B cell (primary cell): ENCODE data around the gene APOM. TPM values are rescaled to one million over a fixed set of nuclear protein-coding genes. Genes with fewer than 3 reads are reported as not detected.

Source experiments
- ATAC-seq: fragments of 200-7000 bp; cut with Tn5 transposase; one replicate; pipeline ENCODE4 v1.10.0; 2021; ENCODE audit warnings: low read depth, mild to moderate bottlenecking, moderate number of reproducible peaks, moderate library complexity
- CTCF ChIA-PET: fragments of 350-600 bp; sonication (Branson Sonifier 250); formaldehyde crosslinking; loops from one replicate; lab custom pipeline; 2021; ENCODE audit warnings: antibody characterized with exemption, inconsistent platforms; lab: Charles Lee
- POLR2A ChIA-PET: fragments of 350-600 bp; sonication (Branson Sonifier 250); formaldehyde crosslinking; loops from one replicate; lab custom pipeline; 2021; ENCODE audit warnings: antibody characterized with exemption; lab: Charles Lee
- DNase-seq: peaks from one replicate; pipeline ENCODE4 v3.0.0; 2013
- H2AFZ ChIP-seq: 2 replicates; pipeline ENCODE4 v1.6.1; 2012; ENCODE audit warnings: mild to moderate bottlenecking, low read depth, low read length; ENCODE audit not compliant: insufficient read depth, poor library complexity, severe bottlenecking
- H3K27ac ChIP-seq, 2 donors: 1 replicate in 1 of 2; 2 replicates in 1 of 2; pipeline ENCODE4 v1.5.1; 2012 to 2013; ENCODE audit warnings: low read length in 2 of 2, mild to moderate bottlenecking in 2 of 2, moderate library complexity in 1 of 2
- H3K27me3 ChIP-seq, 4 experiments: fragments of 200-600 bp in 1 of 4; sonication (generic) in 1 of 4; replicated peaks in 1 of 4; 1 replicate in 2 of 4; 2 replicates in 2 of 4; pipeline versions ENCODE4 v1.6.1 to v1.7.0; 2013 to 2016; ENCODE audit warnings: low read length in 3 of 4, mild to moderate bottlenecking in 2 of 4, mixed read lengths in 1 of 4, moderate library complexity in 1 of 4; ENCODE audit not compliant: insufficient read depth in 4 of 4, control insufficient read depth in 3 of 4; ENCODE audit errors: control extremely low read depth in 1 of 4
- H3K36me3 ChIP-seq, 2 experiments: replicated peaks in 1 of 2; 1 replicate in 1 of 2; 2 replicates in 1 of 2; pipeline versions ENCODE4 v1.6.1 to v1.7.1; 2013; ENCODE audit warnings: low read length in 1 of 2; ENCODE audit not compliant: insufficient read depth in 2 of 2, control insufficient read depth in 1 of 2; ENCODE audit errors: control extremely low read depth in 1 of 2, extremely low read depth in 1 of 2
- H3K4me1 ChIP-seq, 2 donors: fragments of 200-600 bp in 1 of 2; sonication (generic) in 1 of 2; 1 replicate in 1 of 2; 2 replicates in 1 of 2; pipeline versions ENCODE4 v1.5.1 to v1.6.1; 2013 to 2017; ENCODE audit warnings: low read length in 2 of 2; ENCODE audit not compliant: control insufficient read depth in 2 of 2, insufficient read depth in 2 of 2
- H3K4me2 ChIP-seq: replicated peaks from 2 replicates; pipeline ENCODE3; 2012; ENCODE audit warnings: mild to moderate bottlenecking, low read depth, low read length; ENCODE audit not compliant: poor library complexity, severe bottlenecking
- H3K4me3 ChIP-seq, 5 experiments: fragments of 200-600 bp in 1 of 5; sonication (generic) in 1 of 5; 1 replicate in 3 of 5; 2 replicates in 2 of 5; pipeline versions ENCODE4 v1.5.1 to v1.7.0; 2011 to 2016; ENCODE audit warnings: low read length in 4 of 5, mild to moderate bottlenecking in 4 of 5, low read depth in 2 of 5, control low read depth in 1 of 5, moderate library complexity in 1 of 5; ENCODE audit not compliant: insufficient read depth in 1 of 5; ENCODE audit errors: control extremely low read depth in 1 of 5, extremely low read depth in 1 of 5
- H3K79me2 ChIP-seq: fragments of 200-600 bp; sonication (generic); one replicate; pipeline ENCODE4 v1.6.0; 2016; ENCODE audit warnings: low read length; ENCODE audit not compliant: control insufficient read depth, insufficient read depth
- H3K9ac ChIP-seq: fragments of 200-600 bp; sonication (generic); 2 replicates; pipeline ENCODE4 v1.6.1; 2017; ENCODE audit warnings: mild to moderate bottlenecking, low read length, moderate library complexity
- H3K9me3 ChIP-seq, 3 donors: one replicate each; pipeline versions ENCODE4 v1.6.1 to v1.7.1; 2013; ENCODE audit warnings: low read length in 2 of 3; ENCODE audit not compliant: control insufficient read depth in 2 of 3, insufficient read depth in 1 of 3; ENCODE audit errors: control extremely low read depth in 1 of 3
- H4K20me1 ChIP-seq: 2 replicates; pipeline ENCODE4 v1.6.0; 2012; ENCODE audit warnings: mild to moderate bottlenecking, low read length; ENCODE audit not compliant: insufficient read depth, control insufficient read depth, poor library complexity, severe bottlenecking
- H3K27ac Mint-ChIP-seq: one replicate; pipeline ENCODE4 v1.8.0; 2021; ENCODE audit warnings: mixed read lengths
- H3K27me3 Mint-ChIP-seq: one replicate; pipeline ENCODE4 v1.8.0; 2021; ENCODE audit warnings: mixed read lengths
- H3K4me1 Mint-ChIP-seq: one replicate; pipeline ENCODE4 v1.8.0; 2021; ENCODE audit warnings: mixed read lengths
- H3K4me3 Mint-ChIP-seq: one replicate; pipeline ENCODE4 v1.8.0; 2021; ENCODE audit warnings: mixed read lengths
- H3K9me3 Mint-ChIP-seq: one replicate; pipeline ENCODE4 v1.8.0; 2022; ENCODE audit warnings: mixed read lengths; ENCODE audit not compliant: insufficient read depth
- CTCF ChIP-seq: fragments of 200-600 bp; IDR thresholded peaks from one replicate; pipeline ENCODE4 v1.8.0; 2022; ENCODE audit warnings: antibody characterized with exemption, mild to moderate bottlenecking
- EZH2 ChIP-seq: IDR thresholded peaks from 2 replicates; pipeline ENCODE4 v1.6.1; 2012; ENCODE audit warnings: borderline replicate concordance, low read depth, mild to moderate bottlenecking, moderate library complexity, low read length; ENCODE audit not compliant: insufficient read depth, poor library complexity, severe bottlenecking
- WGBS: methylation state at CpG from one replicate; pipeline ENCODE4 v1.1.5; 2013; ENCODE audit warnings: missing lambda C conversion rate; ENCODE audit not compliant: insufficient coverage; 5-methylcytosine and 5-hydroxymethylcytosine counted together
- intact Hi-C: fragments of 100-400 bp; cut with micrococcal nuclease; formaldehyde crosslinking; loops from one replicate; pipeline ENCODE4 v1.10.0; 2022
- polyA plus RNA-seq: library from polyadenylated mRNA; depleted of rRNA; stranded (reverse); fragments of >200 nt; gene quantifications from 2 replicates; pipeline ENCODE4 v1.2.3, GENCODE V29; 2012
- total RNA-seq, 2 donors: library from RNA; stranded (reverse); fragments of 120-200 nt in 1 of 2; gene quantifications; 1 replicate in 1 of 2; 2 replicates in 1 of 2; pipeline versions ENCODE4 v1.2.3 to v1.2.4, GENCODE V29; 2013 to 2022

The APOM gene
- total and polyA plus RNA-seq, 2 donors (not counting 1 experiment from before 2014, with no cell fraction given), result 3.6 to 11.6 TPM

GRCh38 chr6:31634131-31634530, 21.6 kb upstream of the APOM start:
- TF ChIP-seq CTCF, result no peak
- TF ChIP-seq EZH2, result no peak
- peaks cover 7 to 87% of the 10 kb centered on the region in 2 experiments for H3K36me3 ChIP-seq
- H3K9ac ChIP-seq, result no peak overlapping the region
- no peak overlapping the region for H3K4me2 ChIP-seq
- H4K20me1 ChIP-seq, result peaks cover 34% of the 10 kb centered on the region
- H3K79me2 ChIP-seq, result peaks cover 6% of the 10 kb centered on the region
- POLR2A ChIA-PET, result interaction anchor here (2.0 kb wide), 1 partner anchor 18 kb away, joined by 6 read pairs; the partner anchor contains the start of gene BAG6
- H2AFZ ChIP-seq, result no peak overlapping the region
- 100% methylated on average over 1 of the region's 3 CpGs for WGBS
- H3K27me3 ChIP-seq, result no peaks in the 10 kb centered on the region
- no peaks in the 10 kb centered on the region for H3K4me1 ChIP-seq
- Mint-ChIP-seq H3K27me3 (no peaks in the 10 kb centered on the region), H3K4me3 (no peak overlapping the region), H3K4me1 (no peaks in the 10 kb centered on the region), H3K9me3 (no peaks in the 10 kb centered on the region), H3K27ac (no peak overlapping the region)
- no peak for ATAC-seq
- intact Hi-C loops, result no loop called here
- no peak overlapping the region for H3K27ac ChIP-seq
- no peak for DNase-seq
- CTCF ChIA-PET, result interaction anchor here (1.1 to 1.4 kb wide), 2 partner anchors 36 to 83 kb away, joined by 3 to 4 read pairs; no protein-coding TSS in a partner anchor
- no peaks in the 10 kb centered on the region for H3K9me3 ChIP-seq
- no peak overlapping the region for H3K4me3 ChIP-seq

- CTCF ChIA-PET, result interaction anchor here (0.8 to 1.1 kb wide), 2 partner anchors 36 to 84 kb away, joined by 3 to 5 read pairs; no protein-coding TSS in a partner anchor
- no peak overlapping the region for H3K9ac ChIP-seq
- no peak overlapping the region for H3K27ac ChIP-seq
- no peak overlapping the region for H3K4me3 ChIP-seq
- H3K9me3 Mint-ChIP-seq, result no peaks in the 10 kb centered on the region
- no peak for TF ChIP-seq CTCF
- TF ChIP-seq EZH2, result no peak
- no peak overlapping the region for H3K27ac Mint-ChIP-seq
- no peaks in the 10 kb centered on the region for H3K27me3 ChIP-seq
- H3K4me2 ChIP-seq, result no peak overlapping the region
- WGBS, result 86% methylated on average over 11 of the region's 11 CpGs
- ATAC-seq (no peak), DNase-seq (no peak)
- H3K9me3 ChIP-seq, result no peaks in the 10 kb centered on the region
- no peaks in the 10 kb centered on the region for H3K4me1 ChIP-seq
- peaks cover 11 to 90% of the 10 kb centered on the region in 2 experiments for H3K36me3 ChIP-seq
- no peak overlapping the region for H3K4me3 Mint-ChIP-seq
- intact Hi-C loops, result no loop called here
- H3K4me1 Mint-ChIP-seq, result no peaks in the 10 kb centered on the region
- no peak overlapping the region for H2AFZ ChIP-seq
- peaks cover 27% of the 10 kb centered on the region for H4K20me1 ChIP-seq
- peaks cover 6% of the 10 kb centered on the region for H3K79me2 ChIP-seq
- no peaks in the 10 kb centered on the region for H3K27me3 Mint-ChIP-seq
- POLR2A ChIA-PET, result interaction anchor here (2.0 kb wide), 1 partner anchor 17 kb away, joined by 6 read pairs; the partner anchor contains the start of gene BAG6
Observed at GRCh38 chr6:31634969-31635575, 20.6 kb upstream of the APOM start.
